GM12878 (cell line): ENCODE measurements around the gene C10orf90. TPM values are rescaled to one million over a fixed set of nuclear protein-coding genes. Genes with fewer than 3 reads are reported as not detected.

Experiments
- ATAC-seq: fragments of 200-7000 bp; cut with Tn5 transposase; 3 replicates; pipeline ENCODE4 v1.9.1; 2020; ENCODE audit warnings: mild to moderate bottlenecking, moderate library complexity
- BruUV-seq: library from RNA; stranded (reverse); fragments of 400-500 nt; replicated peaks from 2 replicates; lab custom pipeline; 2021; lab: Mats Ljungman, UMichigan
- CTCF ChIA-PET: fragments of 300-600 bp; sonication (Branson Sonifier 250); formaldehyde crosslinking; extraction: SDS; loops from one replicate; lab custom pipeline; 2021; ENCODE audit warnings: inconsistent platforms; lab: Yijun Ruan, JAX
- POLR2A ChIA-PET: fragments of 350-600 bp; formaldehyde crosslinking; extraction: SDS; loops from one replicate; lab custom pipeline; 2021; ENCODE audit warnings: inconsistent platforms; lab: Charles Lee
- RAD21 ChIA-PET: fragments of 300-600 bp; sonication (Branson Sonifier 250); formaldehyde crosslinking; loops from one replicate; lab custom pipeline; 2023; ENCODE audit warnings: antibody characterized with exemption; ENCODE audit not compliant: unreplicated experiment; lab: Charles Lee
- SMC1A ChIA-PET: fragments of 300-600 bp; sonication (Branson Sonifier 250); formaldehyde crosslinking; loops from one replicate; lab custom pipeline; 2023; ENCODE audit not compliant: unreplicated experiment, uncharacterized antibody; lab: Charles Lee
- DNase-seq: peaks from one replicate; pipeline ENCODE4 v3.0.0-alpha.2; 2011; ENCODE audit warnings: low read depth, low spot score
- FAIRE-seq: peaks from 3 replicates; lab custom pipeline; 2011; peaks lifted over from hg19 to GRCh38; lab: Jason Lieb, UNC
- H2AFZ ChIP-seq: 2 replicates; pipeline ENCODE4 v1.6.0; 2011; ENCODE audit warnings: low read depth, low read length, control low read depth; ENCODE audit not compliant: control insufficient read depth
- H3K27ac ChIP-seq: 2 replicates; pipeline ENCODE4 v1.5.1; 2011; ENCODE audit warnings: control low read depth; ENCODE audit not compliant: control insufficient read depth, insufficient read depth
- H3K27me3 ChIP-seq, 2 experiments: replicated peaks in 1 of 2; 2 replicates each; pipeline versions ENCODE4 v1.6.0 to v1.6.1; 2011; ENCODE audit warnings: low read length in 1 of 2; ENCODE audit not compliant: control insufficient read depth in 2 of 2, insufficient read depth in 2 of 2
- H3K36me3 ChIP-seq, 2 experiments: 2 replicates each; pipeline ENCODE4 v1.5.1; 2011; ENCODE audit warnings: low read length in 1 of 2; ENCODE audit not compliant: control insufficient read depth in 2 of 2, insufficient read depth in 2 of 2
- H3K4me1 ChIP-seq: 2 replicates; pipeline ENCODE4 v1.6.1; 2011; ENCODE audit warnings: mild to moderate bottlenecking, low read length, moderate library complexity, mixed read lengths; ENCODE audit not compliant: control insufficient read depth, insufficient read depth
- H3K4me2 ChIP-seq: 2 replicates; pipeline ENCODE4 v1.6.0; 2011; ENCODE audit warnings: control low read depth; ENCODE audit not compliant: control insufficient read depth, insufficient read depth
- H3K4me3 ChIP-seq: fragments of 200-600 bp; sonication (generic); 2 replicates; pipeline ENCODE4 v1.5.1; 2016
- H3K79me2 ChIP-seq: 2 replicates; pipeline ENCODE4 v1.6.0; 2011; ENCODE audit warnings: low read length; ENCODE audit not compliant: control insufficient read depth, insufficient read depth
- H3K9ac ChIP-seq: 2 replicates; pipeline ENCODE4 v1.8.0; 2011; ENCODE audit warnings: low read length, control low read depth, mixed read lengths; ENCODE audit not compliant: control insufficient read depth, insufficient read depth
- H3K9me3 ChIP-seq: replicated peaks from 3 replicates; pipeline ENCODE4 v1.5.1; 2011; ENCODE audit warnings: mild to moderate bottlenecking, low read length; ENCODE audit not compliant: control insufficient read depth, insufficient read depth
- H4K20me1 ChIP-seq: 2 replicates; pipeline ENCODE4 v1.6.0; 2011; ENCODE audit not compliant: control insufficient read depth, insufficient read depth
- BACH1 ChIP-seq: fragments of 450-650 bp; IDR thresholded peaks from 2 replicates; pipeline ENCODE4 v1.6.1; 2017; ENCODE audit warnings: mild to moderate bottlenecking, borderline replicate concordance
- BHLHE40 ChIP-seq, 2 experiments: fragments of 450-650 bp in 1 of 2; IDR thresholded peaks; 2 replicates each; pipeline ENCODE4 v1.6.1; 2011 to 2017; ENCODE audit warnings: low read depth in 2 of 2, borderline replicate concordance in 1 of 2, improper control_type of control experiment in 1 of 2, low read length in 1 of 2, mild to moderate bottlenecking in 1 of 2
- BRCA1 ChIP-seq: IDR thresholded peaks from 2 replicates; pipeline ENCODE4 v1.6.1; 2011; ENCODE audit warnings: low read depth, low read length, improper control_type of control experiment
- CBX5 ChIP-seq: sonication (generic); IDR thresholded peaks from 2 replicates; pipeline ENCODE4 v1.6.1; 2016; ENCODE audit warnings: low read depth, moderate library complexity, mild to moderate bottlenecking, inconsistent platforms
- HCFC1 ChIP-seq: fragments of 150-350 bp; IDR thresholded peaks from 2 replicates; pipeline ENCODE4 v1.6.1; 2014; ENCODE audit warnings: low read length
- IRF4 ChIP-seq: IDR thresholded peaks from 2 replicates; pipeline ENCODE4 v1.6.1; 2011; ENCODE audit warnings: low read depth, low read length
- KAT2A ChIP-seq: conservative IDR thresholded peaks from 2 replicates; pipeline ENCODE4 v1.6.1; 2011; ENCODE audit warnings: low read depth, low read length; ENCODE audit not compliant: control insufficient read depth
- KDM1A ChIP-seq: fragments of 200-600 bp; sonication (generic); IDR thresholded peaks from 2 replicates; pipeline ENCODE4 v1.6.1; 2016; ENCODE audit warnings: borderline replicate concordance
- MYB ChIP-seq: fragments of 150-350 bp; IDR thresholded peaks from 2 replicates; pipeline ENCODE4 v1.6.1; 2014; ENCODE audit warnings: mild to moderate bottlenecking, low read depth, low read length, borderline replicate concordance
- NBN ChIP-seq: fragments of 450-650 bp; IDR thresholded peaks from 2 replicates; pipeline ENCODE4 v1.6.1; 2016
- NR2F1 ChIP-seq: fragments of 450-650 bp; conservative IDR thresholded peaks from 2 replicates; pipeline ENCODE4 v1.6.1; 2017; ENCODE audit warnings: mild to moderate bottlenecking
- NRF1 ChIP-seq: conservative IDR thresholded peaks from 2 replicates; pipeline ENCODE4 v1.6.1; 2011; ENCODE audit warnings: mild to moderate bottlenecking, low read depth, low read length, improper control_type of control experiment
- RAD51 ChIP-seq: fragments of 450-650 bp; IDR thresholded peaks from 2 replicates; pipeline ENCODE4 v1.6.1; 2016; ENCODE audit warnings: moderate library complexity, mild to moderate bottlenecking, inconsistent platforms
- TCF12 ChIP-seq: IDR thresholded peaks from 2 replicates; pipeline ENCODE4 v1.6.1; 2011; ENCODE audit warnings: low read depth, mild to moderate bottlenecking, low read length
- ZNF207 ChIP-seq: fragments of 450-650 bp; IDR thresholded peaks from 2 replicates; pipeline ENCODE4 v1.6.1; 2014; ENCODE audit warnings: antibody characterized with exemption, mild to moderate bottlenecking, borderline replicate concordance
- ZNF217 ChIP-seq: fragments of 450-650 bp; IDR thresholded peaks from 2 replicates; pipeline ENCODE4 v1.6.1; 2017; ENCODE audit warnings: antibody characterized with exemption, mild to moderate bottlenecking
- WGBS: methylation state at CpG from one replicate; pipeline ENCODE4 v1.1.6; 2016; ENCODE audit warnings: low lambda C conversion rate; ENCODE audit not compliant: insufficient replicate concordance, insufficient coverage; ENCODE audit errors: missing lambda C conversion rate; 5-methylcytosine and 5-hydroxymethylcytosine counted together
- in situ Hi-C: fragments of 300-500 bp; cut with MboI; formaldehyde crosslinking; loops from 9 replicates; pipeline ENCODE4 v1.14.3; 2018; ENCODE audit warnings: mixed read lengths
- intact Hi-C: fragments of 100-400 bp; cut with micrococcal nuclease; formaldehyde crosslinking; loops from one replicate; pipeline ENCODE4 v1.14.2; 2022; ENCODE audit not compliant: unreplicated experiment
- polyA plus RNA-seq, 11 experiments: library from polyadenylated mRNA; depleted of rRNA in 4 of 11; unstranded in 6 of 11; stranded (reverse) in 5 of 11; fragments of >200 nt; fragmentation: Nextera tagmentation in 4 of 11; fragmentation: Illumina TruSeq in 1 of 11; extraction: Ambion mirVana in 4 of 11; extraction: Trizol in 1 of 11; gene quantifications; 1 replicate in 1 of 11; 2 replicates in 10 of 11; pipeline versions ENCODE4 v1.2.1 to v1.2.3, GENCODE V29; 2011 to 2016; ENCODE audit warnings: inconsistent platforms in 2 of 11, missing spikeins in 2 of 11, low read depth in 1 of 11
- total RNA-seq, 4 experiments: library from RNA; depleted of rRNA in 3 of 4; stranded (reverse); fragments of >200 nt in 3 of 4; fragmentation: Illumina TruSeq in 1 of 4; extraction: Trizol in 1 of 4; gene quantifications; 2 replicates each; pipeline versions ENCODE4 v1.2.1 to v1.2.3, GENCODE V29; 2013 to 2021
- TF ChIP-seq, protein P1 (sequence below): fragments of 450-650 bp; IDR thresholded peaks from 2 replicates; pipeline ENCODE4 v1.6.1; 2016; ENCODE audit warnings: mild to moderate bottlenecking, moderate library complexity, borderline replicate concordance
- TF ChIP-seq, protein P2 (sequence below): fragments of 450-650 bp; IDR thresholded peaks from 2 replicates; pipeline ENCODE4 v1.6.1; 2017; ENCODE audit warnings: mild to moderate bottlenecking, moderate library complexity

The C10orf90 gene
- total and polyA plus RNA-seq, 10 of the 15 experiments (the other 5 are each of a cell fraction or from before 2014, with no cell fraction given) = 0.04 TPM; not detected in 9

DNA sequence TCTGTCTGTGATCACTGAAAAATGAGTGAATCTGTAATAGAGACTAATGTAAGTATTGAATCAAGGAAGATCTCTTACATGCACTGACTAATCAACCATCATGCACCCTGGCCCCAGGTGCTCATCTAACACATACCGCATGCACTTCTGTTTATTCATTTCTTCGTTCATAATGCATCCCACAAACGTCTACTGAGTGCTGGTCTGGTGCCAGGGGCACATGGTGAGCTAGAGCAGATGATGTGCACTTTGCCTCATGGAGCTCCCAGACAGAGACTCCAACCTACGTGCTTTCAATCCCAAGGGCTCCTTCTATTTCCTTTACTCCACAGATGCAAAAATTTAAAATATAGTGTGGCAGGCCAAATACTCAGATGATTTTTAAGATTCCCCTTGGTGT is 10.7 kb downstream of the C10orf90 start:
- Histone ChIP-seq H3K27me3 (no peaks in the 10 kb centered on the region), H3K4me3 (no peak overlapping the region), H3K4me2 (no peak overlapping the region), H3K79me2 (no peaks in the 10 kb centered on the region), H3K9me3 (no peaks in the 10 kb centered on the region), H3K9ac (no peak overlapping the region), H4K20me1 (no peaks in the 10 kb centered on the region), H3K27ac (no peak overlapping the region), H3K36me3 (no peaks in the 10 kb centered on the region), H2AFZ (no peak overlapping the region), H3K4me1 (no peaks in the 10 kb centered on the region)
- BruUV-seq = no TSS peak
- ATAC-seq = no peak
- no peak for DNase-seq
- ChIA-PET POLR2A (no interaction called here), RAD21 (no interaction called here), SMC1A (no interaction called here), CTCF (interaction anchor here (0.9 kb wide), 1 partner anchor 677 kb away, joined by 3 read pairs; no protein-coding TSS in a partner anchor)
- FAIRE-seq = no peak
- in situ Hi-C loops (no loop called here), intact Hi-C loops (no loop called here)
- 28% methylated on average over 4 of the region's 4 CpGs for WGBS
- no peak for TF ChIP-seq BACH1
- no peak for TF ChIP-seq IRF4
- no peak for TF ChIP-seq MYB
- TF ChIP-seq NBN = no peak
- TF ChIP-seq BRCA1 = no peak
- TF ChIP-seq CBX5 = no peak
- TF ChIP-seq TCF12 = no peak
- TF ChIP-seq, protein P1, sequence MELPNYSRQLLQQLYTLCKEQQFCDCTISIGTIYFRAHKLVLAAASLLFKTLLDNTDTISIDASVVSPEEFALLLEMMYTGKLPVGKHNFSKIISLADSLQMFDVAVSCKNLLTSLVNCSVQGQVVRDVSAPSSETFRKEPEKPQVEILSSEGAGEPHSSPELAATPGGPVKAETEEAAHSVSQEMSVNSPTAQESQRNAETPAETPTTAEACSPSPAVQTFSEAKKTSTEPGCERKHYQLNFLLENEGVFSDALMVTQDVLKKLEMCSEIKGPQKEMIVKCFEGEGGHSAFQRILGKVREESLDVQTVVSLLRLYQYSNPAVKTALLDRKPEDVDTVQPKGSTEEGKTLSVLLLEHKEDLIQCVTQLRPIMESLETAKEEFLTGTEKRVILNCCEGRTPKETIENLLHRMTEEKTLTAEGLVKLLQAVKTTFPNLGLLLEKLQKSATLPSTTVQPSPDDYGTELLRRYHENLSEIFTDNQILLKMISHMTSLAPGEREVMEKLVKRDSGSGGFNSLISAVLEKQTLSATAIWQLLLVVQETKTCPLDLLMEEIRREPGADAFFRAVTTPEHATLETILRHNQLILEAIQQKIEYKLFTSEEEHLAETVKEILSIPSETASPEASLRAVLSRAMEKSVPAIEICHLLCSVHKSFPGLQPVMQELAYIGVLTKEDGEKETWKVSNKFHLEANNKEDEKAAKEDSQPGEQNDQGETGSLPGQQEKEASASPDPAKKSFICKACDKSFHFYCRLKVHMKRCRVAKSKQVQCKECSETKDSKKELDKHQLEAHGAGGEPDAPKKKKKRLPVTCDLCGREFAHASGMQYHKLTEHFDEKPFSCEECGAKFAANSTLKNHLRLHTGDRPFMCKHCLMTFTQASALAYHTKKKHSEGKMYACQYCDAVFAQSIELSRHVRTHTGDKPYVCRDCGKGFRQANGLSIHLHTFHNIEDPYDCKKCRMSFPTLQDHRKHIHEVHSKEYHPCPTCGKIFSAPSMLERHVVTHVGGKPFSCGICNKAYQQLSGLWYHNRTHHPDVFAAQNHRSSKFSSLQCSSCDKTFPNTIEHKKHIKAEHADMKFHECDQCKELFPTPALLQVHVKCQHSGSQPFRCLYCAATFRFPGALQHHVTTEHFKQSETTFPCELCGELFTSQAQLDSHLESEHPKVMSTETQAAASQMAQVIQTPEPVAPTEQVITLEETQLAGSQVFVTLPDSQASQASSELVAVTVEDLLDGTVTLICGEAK = no peak
- TF ChIP-seq HCFC1 = no peak
- TF ChIP-seq BHLHE40 (IDR thresholded peaks at IDR 0.05; ENCODE audit: borderline replicate concordance in 1 of 2, low read depth in 2 of 2, low read length in 1 of 2) = no peak
- no peak for TF ChIP-seq NRF1
- no peak for TF ChIP-seq KAT2A
- no peak for TF ChIP-seq NR2F1
- no peak for TF ChIP-seq ZNF217
- TF ChIP-seq RAD51 = no peak
- TF ChIP-seq, protein P2, sequence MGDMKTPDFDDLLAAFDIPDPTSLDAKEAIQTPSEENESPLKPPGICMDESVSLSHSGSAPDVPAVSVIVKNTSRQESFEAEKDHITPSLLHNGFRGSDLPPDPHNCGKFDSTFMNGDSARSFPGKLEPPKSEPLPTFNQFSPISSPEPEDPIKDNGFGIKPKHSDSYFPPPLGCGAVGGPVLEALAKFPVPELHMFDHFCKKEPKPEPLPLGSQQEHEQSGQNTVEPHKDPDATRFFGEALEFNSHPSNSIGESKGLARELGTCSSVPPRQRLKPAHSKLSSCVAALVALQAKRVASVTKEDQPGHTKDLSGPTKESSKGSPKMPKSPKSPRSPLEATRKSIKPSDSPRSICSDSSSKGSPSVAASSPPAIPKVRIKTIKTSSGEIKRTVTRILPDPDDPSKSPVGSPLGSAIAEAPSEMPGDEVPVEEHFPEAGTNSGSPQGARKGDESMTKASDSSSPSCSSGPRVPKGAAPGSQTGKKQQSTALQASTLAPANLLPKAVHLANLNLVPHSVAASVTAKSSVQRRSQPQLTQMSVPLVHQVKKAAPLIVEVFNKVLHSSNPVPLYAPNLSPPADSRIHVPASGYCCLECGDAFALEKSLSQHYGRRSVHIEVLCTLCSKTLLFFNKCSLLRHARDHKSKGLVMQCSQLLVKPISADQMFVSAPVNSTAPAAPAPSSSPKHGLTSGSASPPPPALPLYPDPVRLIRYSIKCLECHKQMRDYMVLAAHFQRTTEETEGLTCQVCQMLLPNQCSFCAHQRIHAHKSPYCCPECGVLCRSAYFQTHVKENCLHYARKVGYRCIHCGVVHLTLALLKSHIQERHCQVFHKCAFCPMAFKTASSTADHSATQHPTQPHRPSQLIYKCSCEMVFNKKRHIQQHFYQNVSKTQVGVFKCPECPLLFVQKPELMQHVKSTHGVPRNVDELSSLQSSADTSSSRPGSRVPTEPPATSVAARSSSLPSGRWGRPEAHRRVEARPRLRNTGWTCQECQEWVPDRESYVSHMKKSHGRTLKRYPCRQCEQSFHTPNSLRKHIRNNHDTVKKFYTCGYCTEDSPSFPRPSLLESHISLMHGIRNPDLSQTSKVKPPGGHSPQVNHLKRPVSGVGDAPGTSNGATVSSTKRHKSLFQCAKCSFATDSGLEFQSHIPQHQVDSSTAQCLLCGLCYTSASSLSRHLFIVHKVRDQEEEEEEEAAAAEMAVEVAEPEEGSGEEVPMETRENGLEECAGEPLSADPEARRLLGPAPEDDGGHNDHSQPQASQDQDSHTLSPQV = no peak
- no peak for TF ChIP-seq KDM1A
- TF ChIP-seq ZNF207 = no peak
